Mucosa of stomach (tissue), 1 donor: Measurements from ENCODE around the gene SCARB1.

Experiments
- H3K27me3 ChIP-seq: one replicate; pipeline ENCODE4 v1.7.0; 2013; ENCODE audit warnings: mild to moderate bottlenecking, low read length; ENCODE audit not compliant: control insufficient read depth, insufficient read depth
- H3K36me3 ChIP-seq: one replicate; pipeline ENCODE4 v1.7.0; 2013; ENCODE audit warnings: low read length; ENCODE audit not compliant: control insufficient read depth, insufficient read depth
- H3K4me1 ChIP-seq: one replicate; pipeline ENCODE4 v1.7.0; 2013; ENCODE audit warnings: mild to moderate bottlenecking, low read length; ENCODE audit not compliant: control insufficient read depth, insufficient read depth
- H3K4me3 ChIP-seq: one replicate; pipeline ENCODE4 v1.7.0; 2013; ENCODE audit warnings: low read length
- H3K9ac ChIP-seq: one replicate; pipeline ENCODE4 v1.7.0; 2013; ENCODE audit warnings: mild to moderate bottlenecking, low read length, moderate library complexity
- H3K9me3 ChIP-seq: one replicate; pipeline ENCODE4 v1.7.0; 2013; ENCODE audit warnings: mild to moderate bottlenecking, low read length, moderate library complexity; ENCODE audit not compliant: control insufficient read depth
- donor health status: Pancreatic carcinoma.

Gene SCARB1

GRCh38 chr12:124731869-124732268 lies 131.8 kb downstream of the SCARB1 start:
- Histone ChIP-seq H3K27me3 (no peaks in the 10 kb centered on the region), H3K4me1 (peaks cover 8% of the 10 kb centered on the region), H3K4me3 (no peak overlapping the region), H3K9ac (no peak overlapping the region), H3K36me3 (no peaks in the 10 kb centered on the region), H3K9me3 (no peaks in the 10 kb centered on the region)

- no peaks in the 10 kb centered on the region for H3K9me3 ChIP-seq
- H3K27me3 ChIP-seq = no peaks in the 10 kb centered on the region
- no peaks in the 10 kb centered on the region for H3K36me3 ChIP-seq
- no peak overlapping the region for H3K4me3 ChIP-seq
- no peak overlapping the region for H3K9ac ChIP-seq
- H3K4me1 ChIP-seq = peaks cover 8% of the 10 kb centered on the region
These were observed 133.2 kb downstream of the SCARB1 start for GRCh38 chr12:124730455-124730932.

- Histone ChIP-seq H3K36me3 (no peaks in the 10 kb centered on the region), H3K9ac (no peak overlapping the region), H3K4me1 (peaks cover 8% of the 10 kb centered on the region), H3K4me3 (no peak overlapping the region), H3K9me3 (no peaks in the 10 kb centered on the region), H3K27me3 (no peaks in the 10 kb centered on the region)
These were observed 135.7 kb downstream of the SCARB1 start for GRCh38 chr12:124727922-124728321.

- no peak overlapping the region for H3K9ac ChIP-seq
These were observed 136.3 kb downstream of the SCARB1 start for GRCh38 chr12:124727264-124727800.

More at GRCh38 chr12:124727264-124727800, 136.3 kb downstream of the SCARB1 start:
- no peak overlapping the region for H3K4me3 ChIP-seq
- H3K27me3 ChIP-seq = no peaks in the 10 kb centered on the region
- no peaks in the 10 kb centered on the region for H3K36me3 ChIP-seq
- peaks cover 8% of the 10 kb centered on the region for H3K4me1 ChIP-seq
- H3K9me3 ChIP-seq = no peaks in the 10 kb centered on the region
